ELF-1 (cell line): ENCODE results near the gene KXD1.

ENCODE experiments used
- DNase-seq: peaks from one replicate; pipeline ENCODE4 v3.0.0-alpha.2; 2016; ENCODE audit warnings: low read depth, low spot score

Gene KXD1

GRCh38 chr19:18612772-18613588 is 55.3 kb downstream of the KXD1 start, which contains the start of gene TMEM59L:
Gene TMEM59L (plus strand): TSS chr19:18612870. CDS start chr19:18612959, 89 bp downstream.
- no peak for DNase-seq

- DNase-seq, result no peak
Observed at GRCh38 chr19:18613589-18614234, 56.0 kb downstream of the KXD1 start.

- no peak for DNase-seq
Observed at GRCh38 chr19:18616023-18616422, 58.4 kb downstream of the KXD1 start.

GRCh38 chr19:18617562-18617961 is 59.9 kb downstream of the KXD1 start:
- no peak for DNase-seq

GRCh38 chr19:18618236-18618635 is 60.6 kb downstream of the KXD1 start:
- DNase-seq, result no peak
